IPS-11a (cell line): ENCODE data around the gene FDXR.
A peak's percentile ranks its signal among the peaks of the same experiment; 100 is the strongest.

ENCODE experiments used
- H3K4me3 ChIP-seq: one replicate; pipeline ENCODE4 v1.5.1; 2013; ENCODE audit warnings: low read depth, low read length, control low read depth

Gene FDXR

DNA sequence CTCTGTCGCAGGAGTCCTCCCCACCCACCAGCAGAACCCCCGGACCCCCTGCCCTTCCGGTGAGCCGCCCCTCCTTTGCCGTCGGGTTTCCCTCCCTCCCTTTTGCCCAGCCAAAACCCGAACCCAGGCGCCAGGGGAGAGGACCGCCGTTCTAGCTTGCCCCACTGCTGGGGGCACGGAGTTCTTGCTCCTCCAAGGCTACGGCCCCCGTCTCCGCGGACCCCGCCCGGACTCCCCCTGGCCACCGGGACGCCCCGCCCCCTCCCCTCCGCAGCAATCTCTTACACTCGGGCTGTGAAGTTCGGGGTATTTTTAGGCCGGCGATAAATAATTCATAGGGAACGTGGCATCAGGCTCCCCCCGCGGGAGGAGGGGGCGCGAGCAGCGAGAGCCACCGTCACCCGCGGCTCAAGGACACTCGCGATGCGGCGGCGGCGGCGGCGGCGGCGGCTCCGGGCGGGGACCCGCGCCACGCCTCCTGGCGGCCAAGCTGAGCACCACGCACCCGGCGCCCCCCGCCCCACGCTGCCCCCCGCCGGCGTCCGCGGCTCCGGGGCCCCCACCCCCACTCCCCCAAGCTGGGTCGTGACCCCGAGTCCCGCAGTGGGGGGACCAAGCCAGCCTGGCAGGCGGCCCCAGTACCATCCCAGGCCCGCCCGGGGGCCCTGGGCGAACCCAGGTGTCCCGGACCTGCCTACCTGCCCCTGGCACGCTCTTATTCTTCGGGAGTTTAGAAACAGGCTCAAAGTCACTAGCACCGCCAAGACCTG lies 13.2 kb downstream of the FDXR start, which contains the start of gene GRIN2C:
Gene GRIN2C (minus strand): TSS at position 427 of the 770 bp plus-strand sequence. CDS start 4,793 bp downstream, outside the sequence.
- peak within 1 kb of the TSS; percentile 13 for H3K4me3 ChIP-seq

DNA sequence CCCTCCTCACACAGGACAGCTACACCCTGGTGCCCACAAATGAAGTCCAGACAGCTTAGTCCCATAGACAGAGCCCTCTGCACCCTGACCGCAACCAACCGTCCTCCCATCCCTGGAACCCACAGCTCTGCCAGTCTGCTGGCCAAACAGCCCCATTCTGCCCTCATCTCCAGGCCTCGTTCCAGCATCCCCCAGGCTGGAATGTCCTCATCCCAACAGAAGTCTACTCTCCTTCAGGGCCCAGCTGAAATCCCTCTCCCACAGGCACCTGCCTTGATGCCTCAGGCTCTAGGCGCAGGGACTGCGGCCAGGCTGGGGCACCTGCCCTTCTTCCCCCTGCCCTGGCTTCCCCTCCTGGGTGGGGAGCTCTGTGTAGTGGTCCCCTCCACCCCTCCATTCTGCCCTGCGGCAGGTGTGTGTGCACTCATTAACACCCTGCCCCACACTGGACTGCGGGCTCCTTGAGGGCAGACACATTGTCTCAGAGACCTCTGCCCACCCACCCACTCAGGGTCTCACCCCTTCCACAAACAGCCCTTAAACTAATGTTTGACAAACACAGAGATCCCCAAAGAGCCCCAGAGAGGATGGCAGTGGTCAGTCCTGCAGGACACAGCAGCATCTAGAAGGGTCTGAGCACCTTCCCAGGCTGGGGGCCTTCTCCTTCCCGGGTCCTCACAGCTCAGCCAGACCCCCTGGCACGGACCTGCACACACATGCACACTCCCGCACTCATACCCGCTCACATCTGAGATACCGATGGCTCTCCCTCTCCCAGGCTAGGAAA lies 13.9 kb downstream of the FDXR start:
- no peak overlapping the region for H3K4me3 ChIP-seq

DNA sequence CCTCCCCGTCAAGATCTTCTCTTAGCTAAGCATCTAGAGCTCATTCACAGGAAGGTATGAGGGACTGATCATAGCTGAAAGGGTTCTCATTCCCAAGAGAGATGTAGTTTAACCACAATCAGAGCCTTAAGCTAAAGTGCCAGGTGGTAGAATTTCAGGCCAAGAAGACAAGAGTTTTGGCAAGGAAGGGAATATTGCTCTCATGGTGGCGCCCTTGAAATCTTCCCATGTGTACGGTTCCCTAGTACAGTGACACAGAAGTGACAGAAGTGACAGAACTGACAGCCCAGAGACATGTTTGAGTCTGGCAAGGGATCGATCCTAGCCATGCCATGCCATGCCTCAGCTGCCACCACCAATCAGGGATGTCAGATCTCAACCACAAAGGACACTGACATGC lies 15.6 kb downstream of the FDXR start:
- no peak overlapping the region for H3K4me3 ChIP-seq

DNA sequence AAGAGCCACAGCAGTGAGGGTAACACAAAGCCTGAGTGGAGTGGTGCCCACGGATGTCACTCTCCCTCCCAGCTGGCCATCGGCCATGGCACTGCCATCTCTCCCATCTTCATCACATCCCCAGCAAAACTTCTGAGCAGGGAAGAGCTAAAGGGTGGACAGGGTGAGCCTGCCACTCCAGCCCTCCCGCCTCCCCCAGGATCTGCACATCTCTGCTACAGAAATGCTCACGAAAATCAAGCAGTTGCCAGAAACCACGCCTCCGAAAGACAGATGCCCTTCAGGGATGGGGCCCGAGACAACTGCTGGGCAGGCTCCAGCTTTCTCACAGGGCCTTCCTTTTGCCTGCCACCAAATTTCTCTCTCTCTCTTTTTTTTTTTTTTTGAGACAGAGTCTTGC lies 16.7 kb downstream of the FDXR start:
- H3K4me3 ChIP-seq: no peak overlapping the region

DNA sequence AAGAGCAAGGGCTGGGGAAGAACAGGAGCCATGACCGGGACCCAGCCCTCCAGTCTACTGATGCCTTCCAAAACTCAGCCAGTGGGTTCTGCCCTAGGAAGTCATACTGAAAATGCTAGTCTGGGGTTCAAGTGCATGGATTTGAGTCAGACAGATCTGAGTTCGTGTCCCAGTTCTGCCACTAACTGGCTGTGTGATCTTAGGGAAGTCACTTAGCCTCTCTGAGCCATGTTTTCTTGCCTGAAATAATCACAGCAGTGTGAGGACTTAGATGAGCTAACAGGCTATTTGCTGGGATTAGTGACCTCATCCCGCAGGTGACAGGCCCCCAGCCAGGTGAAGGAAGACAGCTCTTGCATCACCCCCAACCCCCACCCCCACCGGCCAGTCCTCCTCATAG lies 17.5 kb downstream of the FDXR start:
- H3K4me3 ChIP-seq: no peak overlapping the region

DNA sequence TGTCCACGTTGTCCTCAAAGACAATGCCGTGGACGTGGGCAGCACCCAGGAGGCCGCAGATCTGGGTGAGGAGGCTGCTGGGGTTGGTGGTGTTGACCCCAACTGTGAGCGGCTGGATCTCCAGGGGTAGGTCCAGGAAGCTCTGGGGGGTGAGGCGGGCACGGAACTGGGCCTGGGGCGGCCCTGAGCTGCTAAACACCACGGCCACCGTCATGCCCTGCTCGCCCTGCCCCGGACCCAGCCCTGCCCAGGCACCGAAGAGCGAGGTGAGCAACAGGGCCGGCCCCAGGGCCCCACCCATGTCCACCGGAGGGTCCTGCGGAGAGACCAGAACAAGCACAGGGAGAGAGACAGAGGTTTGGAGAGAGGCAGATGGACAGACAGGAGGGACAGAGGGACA lies 18.0 kb downstream of the FDXR start:
- no peak overlapping the region for H3K4me3 ChIP-seq

DNA sequence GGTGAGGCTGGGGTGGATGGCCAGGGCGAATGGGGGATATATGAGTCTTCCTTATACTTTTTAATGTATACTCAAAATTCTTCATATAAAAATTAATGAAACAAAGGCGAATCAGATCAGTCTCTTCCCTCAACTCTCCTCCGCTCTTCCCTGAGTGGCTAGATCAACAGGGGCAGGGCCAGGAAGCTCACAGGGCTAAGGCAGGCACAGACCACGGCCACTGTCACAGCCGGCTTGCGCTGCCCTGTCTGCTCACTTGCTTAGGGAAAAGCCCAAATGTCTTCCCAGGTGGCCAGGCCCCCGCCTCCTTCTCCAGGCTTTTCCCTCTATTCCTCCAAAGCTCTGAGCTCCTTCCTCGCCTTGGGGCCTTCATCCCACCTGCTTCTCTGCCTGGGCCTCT lies 19.1 kb downstream of the FDXR start:
- H3K4me3 ChIP-seq: no peak overlapping the region

DNA sequence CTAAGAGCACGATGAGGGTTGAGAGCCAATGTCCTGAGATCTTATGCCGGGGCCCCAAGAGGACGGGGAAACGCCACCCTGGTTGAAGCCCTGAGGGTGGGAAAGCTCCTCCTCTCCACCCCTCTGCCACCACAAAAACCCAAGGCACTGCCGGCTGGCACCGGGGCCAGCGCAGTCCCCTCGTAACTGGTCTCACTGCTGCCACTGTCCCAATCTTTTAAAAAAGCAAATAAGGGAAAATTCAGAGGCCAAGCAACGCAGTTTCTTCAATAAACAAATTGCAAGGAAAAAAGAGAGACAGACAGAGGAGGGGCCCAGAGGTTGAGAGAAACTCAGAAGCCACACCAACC lies 19.8 kb downstream of the FDXR start:
- H3K4me3 ChIP-seq: peak overlapping the region; percentile 39

DNA sequence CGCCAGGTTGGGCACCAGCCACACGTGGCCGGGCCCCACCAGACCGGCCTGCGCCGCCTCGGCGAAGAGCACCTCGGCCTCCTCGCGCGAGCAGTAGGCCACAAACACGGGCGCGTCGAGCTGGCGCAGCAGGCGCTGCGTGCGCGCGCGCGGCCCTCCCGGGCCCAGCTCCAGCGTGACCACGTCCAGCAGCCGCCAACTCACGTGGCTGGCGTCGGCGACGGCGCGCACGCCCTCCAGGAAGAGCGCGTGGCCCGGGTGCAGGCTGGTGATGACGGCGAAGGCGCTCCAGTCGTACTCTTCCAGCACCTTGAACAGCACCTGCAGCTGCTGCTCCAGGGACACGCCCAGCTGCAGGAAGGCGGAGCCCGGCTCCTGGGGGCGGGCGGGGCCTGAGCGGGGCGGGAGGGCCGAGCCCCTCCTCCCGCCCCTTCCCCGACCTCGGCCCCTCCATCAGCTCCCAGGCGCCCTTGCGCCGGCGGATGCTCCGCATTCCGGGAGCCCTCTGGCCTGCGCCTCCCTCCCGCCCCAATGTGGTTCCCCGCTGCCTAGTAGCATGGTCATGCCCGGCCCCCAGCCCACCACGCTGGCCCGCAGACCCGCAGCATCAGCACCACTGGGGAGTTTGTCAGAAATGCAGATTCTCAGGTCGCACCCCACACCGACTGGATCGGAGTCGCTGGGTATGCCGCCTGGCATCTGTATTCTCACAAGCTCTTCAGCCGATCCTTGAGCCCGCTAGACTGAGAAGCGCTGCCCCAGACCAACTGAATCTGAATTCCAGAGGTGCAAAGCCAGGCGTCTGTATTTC lies 20.4 kb downstream of the FDXR start:
- H3K4me3 ChIP-seq: peak overlapping the region; percentile 39

DNA sequence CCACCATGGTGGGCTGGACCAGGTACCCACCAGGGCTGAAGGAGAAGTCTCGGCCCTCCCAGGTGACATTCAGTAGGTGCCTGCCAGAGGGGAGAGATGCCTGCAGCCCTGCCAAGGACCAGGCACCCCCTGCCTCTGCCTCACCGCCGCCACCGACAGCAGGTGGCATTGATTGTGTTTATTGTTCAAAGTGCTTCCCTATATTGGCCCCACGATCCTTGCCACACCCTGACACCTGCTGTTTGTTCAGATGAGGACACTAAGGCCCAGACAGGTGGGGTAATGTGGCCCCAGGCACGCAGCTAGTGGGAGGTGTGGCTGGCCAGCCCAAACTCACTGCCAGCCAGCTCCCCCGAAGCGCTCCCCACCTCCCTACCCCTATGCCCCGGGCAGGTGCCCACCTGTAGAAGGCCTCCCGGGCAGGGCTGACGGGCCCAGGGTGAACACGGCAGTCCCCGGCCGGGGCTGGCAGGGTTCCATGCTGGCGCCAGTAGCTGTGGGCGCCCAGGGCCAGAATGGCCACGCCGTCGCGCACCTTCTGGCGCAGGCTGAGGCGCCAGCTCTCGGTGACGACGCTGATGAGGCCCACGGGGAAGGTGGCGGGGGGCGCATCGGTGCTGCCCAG lies 21.1 kb downstream of the FDXR start:
- no peak overlapping the region for H3K4me3 ChIP-seq

DNA sequence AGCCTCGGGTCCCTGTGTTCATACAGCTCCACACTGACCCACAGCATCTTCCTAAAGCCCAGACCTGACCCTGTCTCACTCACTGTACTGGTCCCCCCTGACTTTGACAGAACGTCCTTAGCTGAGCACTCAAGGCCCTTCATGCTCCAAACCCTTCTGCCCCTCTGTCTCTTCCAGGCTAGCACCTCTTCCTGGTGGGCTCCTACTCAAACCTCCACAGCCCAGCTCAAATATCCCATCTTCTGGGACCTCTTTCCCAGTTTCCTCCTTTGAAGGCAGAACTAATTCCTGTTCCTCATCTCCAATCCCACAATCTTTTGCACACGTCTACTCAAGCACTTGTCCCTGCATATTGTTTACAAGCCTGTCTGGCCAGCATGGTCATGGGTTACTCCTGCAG lies 21.9 kb downstream of the FDXR start:
- H3K4me3 ChIP-seq: no peak overlapping the region

DNA sequence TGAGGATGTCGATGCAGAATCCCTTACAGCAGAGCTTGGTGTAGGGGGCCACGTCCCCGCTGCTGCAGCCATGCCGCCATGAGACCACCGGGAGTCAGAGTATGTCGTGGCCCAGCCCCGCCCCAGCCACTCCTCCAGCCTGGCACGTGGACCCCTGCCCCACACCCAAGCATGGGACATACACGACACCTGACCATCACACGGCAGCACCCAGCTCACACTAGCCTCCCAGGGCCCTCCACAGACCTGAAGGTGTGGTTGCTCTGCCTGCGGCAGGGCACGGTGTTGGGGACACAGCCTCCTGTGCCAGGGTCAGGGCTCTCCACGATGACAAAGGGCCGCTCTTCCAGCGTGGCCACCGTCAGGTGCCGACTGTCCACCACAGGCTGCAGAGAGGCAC lies 22.5 kb downstream of the FDXR start:
- no peak overlapping the region for H3K4me3 ChIP-seq

DNA sequence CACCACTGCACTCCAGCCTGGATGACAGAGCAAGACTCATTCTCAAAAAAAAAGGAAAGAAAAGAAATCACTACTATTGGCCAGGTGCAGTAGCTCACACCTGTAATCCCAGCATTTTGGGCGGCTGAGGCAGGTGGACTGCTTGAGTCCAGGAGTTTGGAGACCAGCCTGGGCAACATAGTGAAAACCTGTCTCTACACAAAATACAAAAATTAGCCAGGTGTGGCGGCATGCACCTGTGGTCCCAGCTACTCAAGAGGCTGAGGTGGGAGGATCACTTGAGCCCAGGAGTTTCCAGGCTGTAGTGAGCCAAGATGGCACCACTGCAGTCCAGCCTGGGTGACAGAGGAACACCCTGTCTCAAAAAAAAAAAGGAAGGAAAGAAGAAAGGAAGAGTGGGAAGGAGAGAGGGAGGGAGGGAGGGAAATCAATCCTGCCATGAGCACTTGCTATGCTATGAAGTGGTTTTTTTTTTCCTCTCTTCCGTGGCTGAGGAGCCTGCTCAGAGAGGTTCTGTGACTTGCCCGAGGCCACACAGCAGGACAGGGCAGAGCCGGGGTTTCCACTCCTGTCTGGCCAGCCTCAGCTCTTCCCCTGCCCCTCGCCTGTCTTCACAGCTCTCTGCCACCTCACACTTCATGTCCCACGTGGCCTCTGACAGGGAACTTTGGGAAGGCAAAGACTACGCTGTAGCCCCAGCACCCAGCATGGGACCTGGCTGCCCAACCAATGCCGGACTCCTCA lies 24.0 kb downstream of the FDXR start:
- no peak overlapping the region for H3K4me3 ChIP-seq

DNA sequence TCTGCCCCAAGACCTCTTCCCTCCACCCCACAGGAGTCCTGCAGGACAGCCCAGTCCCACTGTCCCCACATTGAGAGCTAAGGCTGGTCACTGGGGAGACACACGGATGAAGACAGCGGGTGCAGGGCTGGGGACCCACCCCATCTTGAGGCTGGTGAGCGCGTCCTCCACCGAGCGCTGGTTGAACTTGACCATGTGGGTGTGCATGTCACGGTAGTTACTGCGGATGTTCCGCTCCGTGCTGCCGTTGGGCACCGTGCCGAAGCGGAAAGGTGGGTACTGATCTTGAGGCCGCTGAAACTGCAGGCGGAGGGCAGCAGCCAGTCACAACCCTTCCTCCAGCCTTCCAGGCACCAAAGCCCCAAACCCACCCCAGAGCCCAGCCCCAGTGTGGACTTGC lies 26.2 kb downstream of the FDXR start:
- no peak overlapping the region for H3K4me3 ChIP-seq

DNA sequence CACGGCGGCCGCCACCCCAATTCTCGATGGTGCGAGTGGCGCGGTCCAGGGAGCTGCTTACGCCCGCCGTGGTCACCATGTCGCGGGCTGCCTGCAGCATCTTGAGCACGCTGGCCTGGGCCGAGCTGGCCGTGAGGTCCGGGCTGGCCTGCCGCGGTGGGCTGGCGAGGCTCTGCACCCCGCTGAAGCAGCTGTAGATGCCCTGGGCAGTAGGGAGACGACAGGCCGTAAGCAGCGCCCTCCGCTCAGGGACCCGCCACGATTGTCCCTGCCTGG lies 29.5 kb downstream of the FDXR start:
- no peak overlapping the region for H3K4me3 ChIP-seq

DNA sequence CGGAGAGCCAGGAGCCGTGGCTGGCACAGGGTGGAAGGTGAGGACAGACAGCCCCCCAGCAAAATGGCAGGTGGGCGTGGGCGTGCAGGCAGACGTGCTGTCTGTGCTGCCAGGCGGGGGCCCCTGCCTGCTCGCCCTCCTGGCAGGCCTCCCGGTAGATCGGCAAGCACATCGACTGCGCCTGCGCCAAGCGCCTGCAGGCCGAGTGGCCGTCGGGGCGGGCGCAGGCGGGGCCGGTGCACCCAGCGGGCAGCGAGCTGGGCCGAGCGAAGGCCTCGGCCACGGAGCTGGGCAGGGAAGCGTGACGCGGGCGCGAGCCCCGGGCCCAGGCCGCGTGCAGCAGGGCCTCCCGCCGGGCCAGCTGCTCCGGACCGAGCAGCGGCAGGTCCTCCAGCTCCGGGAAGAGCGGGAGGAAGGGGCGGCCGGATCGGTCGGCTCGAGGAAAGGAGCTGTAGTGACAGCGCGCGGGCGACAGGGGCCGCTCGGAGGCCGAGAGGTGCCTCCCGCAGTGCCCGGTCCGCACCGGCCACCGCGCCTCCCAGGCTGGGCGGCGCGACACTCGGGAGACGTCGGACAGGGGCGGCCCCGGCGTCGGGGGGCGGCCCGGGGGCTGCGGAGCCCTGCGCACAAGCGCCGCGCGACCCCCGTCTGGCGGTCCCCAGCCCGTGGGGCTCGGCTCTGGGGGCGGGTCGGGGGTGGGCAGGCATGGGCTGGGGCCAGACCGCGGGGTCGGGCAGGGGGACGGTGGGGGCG lies 30.0 kb downstream of the FDXR start:
- H3K4me3 ChIP-seq: peak overlapping the region; percentile 24

DNA sequence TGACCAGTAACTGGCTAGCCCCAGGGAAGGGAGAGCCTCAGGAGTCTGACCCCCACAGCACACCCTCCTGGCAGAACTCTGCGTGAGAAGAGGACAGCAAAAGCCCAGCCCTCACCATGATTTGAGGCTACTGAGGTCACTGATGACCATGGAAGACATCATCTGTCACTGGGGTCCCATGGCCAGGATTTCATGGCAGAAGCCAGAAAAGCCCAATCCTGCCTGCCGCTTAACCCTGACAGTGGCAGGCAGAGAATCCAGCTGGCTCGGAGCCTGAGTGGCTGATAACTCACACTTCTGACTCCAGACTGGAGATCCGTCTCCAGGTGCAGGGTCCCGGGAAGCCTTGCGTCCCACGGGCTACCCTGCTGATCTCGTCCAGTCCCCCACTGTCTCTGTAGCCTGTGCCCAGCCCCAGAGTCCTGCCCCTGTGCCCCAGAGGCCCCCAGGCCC lies 30.6 kb downstream of the FDXR start:
- H3K4me3 ChIP-seq: no peak overlapping the region

DNA sequence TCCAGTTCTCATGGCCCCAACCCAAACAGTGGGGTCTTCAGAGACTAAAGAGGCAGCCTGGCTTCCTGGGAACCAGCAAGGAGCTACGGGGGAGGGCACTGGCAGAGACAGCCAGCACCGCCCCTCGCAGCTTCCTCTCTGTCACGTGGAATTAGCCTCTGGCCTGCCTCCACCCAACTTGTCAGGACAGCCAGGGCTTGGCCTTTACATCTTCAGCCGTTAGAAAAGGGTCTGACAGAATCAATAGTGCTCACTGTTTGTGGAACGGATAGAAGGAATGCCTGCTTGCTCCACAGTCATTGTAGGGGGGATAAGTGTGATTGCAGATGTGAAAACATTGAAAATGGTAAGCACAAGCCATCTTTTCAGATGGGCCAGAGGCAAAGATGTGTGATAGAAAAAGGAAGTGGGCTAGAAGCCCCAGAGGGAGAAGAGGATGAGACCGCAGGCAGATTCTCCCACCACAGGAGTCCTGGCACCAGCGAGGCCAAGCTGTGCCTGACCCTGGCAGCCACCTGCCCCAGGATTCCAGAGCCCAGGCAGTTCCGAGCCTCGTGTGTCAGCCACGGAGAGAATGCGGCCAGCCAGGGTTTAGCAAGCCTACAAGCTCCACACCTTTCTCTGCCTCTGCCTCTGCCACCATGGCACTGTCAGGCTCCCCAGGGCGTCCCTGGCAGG lies 31.7 kb downstream of the FDXR start:
- H3K4me3 ChIP-seq: no peak overlapping the region
